Ectodermal cell (in vitro differentiated cells): ENCODE measurements around the gene SELENOM.

ENCODE experiments used
- H3K27ac ChIP-seq: 2 replicates; pipeline ENCODE4 v1.7.0; 2013; ENCODE audit warnings: mild to moderate bottlenecking, low read depth, low read length; ENCODE audit not compliant: insufficient read depth, poor library complexity, severe bottlenecking
- H3K27me3 ChIP-seq: 2 replicates; pipeline ENCODE4 v1.7.0; 2013; ENCODE audit warnings: mild to moderate bottlenecking, low read length; ENCODE audit not compliant: insufficient read depth, control insufficient read depth, poor library complexity, severe bottlenecking
- H3K36me3 ChIP-seq: one replicate; pipeline ENCODE4 v1.7.0; 2013; ENCODE audit warnings: low read length; ENCODE audit not compliant: control insufficient read depth, insufficient read depth
- H3K4me1 ChIP-seq: one replicate; pipeline ENCODE4 v1.7.0; 2013; ENCODE audit warnings: low read length; ENCODE audit not compliant: control insufficient read depth, insufficient read depth
- H3K4me3 ChIP-seq: 2 replicates; pipeline ENCODE4 v1.7.0; 2013; ENCODE audit warnings: low read depth, low read length, control low read depth; ENCODE audit not compliant: insufficient read depth
- H3K9me3 ChIP-seq: 2 replicates; pipeline ENCODE4 v1.7.0; 2013; ENCODE audit warnings: mild to moderate bottlenecking, low read length, moderate library complexity; ENCODE audit not compliant: control insufficient read depth
- WGBS, 2 experiments: methylation state at CpG; one replicate each; pipeline ENCODE4 v1.1.7; 2013; ENCODE audit warnings: missing lambda C conversion rate in 2 of 2; 5-methylcytosine and 5-hydroxymethylcytosine counted together

SELENOM gene

GRCh38 chr22:31107894-31108218 lies 488 bp upstream of the SELENOM start:
- Histone ChIP-seq H3K27me3 (peaks cover 30% of the 10 kb centered on the region), H3K27ac (no peak overlapping the region), H3K36me3 (no peaks in the 10 kb centered on the region), H3K4me1 (peaks cover 3% of the 10 kb centered on the region), H3K4me3 (peak overlapping the region; percentile 47), H3K9me3 (no peaks in the 10 kb centered on the region)
- 13% methylated on average over 5 of the region's 5 CpGs for WGBS, 2 experiments

DNA sequence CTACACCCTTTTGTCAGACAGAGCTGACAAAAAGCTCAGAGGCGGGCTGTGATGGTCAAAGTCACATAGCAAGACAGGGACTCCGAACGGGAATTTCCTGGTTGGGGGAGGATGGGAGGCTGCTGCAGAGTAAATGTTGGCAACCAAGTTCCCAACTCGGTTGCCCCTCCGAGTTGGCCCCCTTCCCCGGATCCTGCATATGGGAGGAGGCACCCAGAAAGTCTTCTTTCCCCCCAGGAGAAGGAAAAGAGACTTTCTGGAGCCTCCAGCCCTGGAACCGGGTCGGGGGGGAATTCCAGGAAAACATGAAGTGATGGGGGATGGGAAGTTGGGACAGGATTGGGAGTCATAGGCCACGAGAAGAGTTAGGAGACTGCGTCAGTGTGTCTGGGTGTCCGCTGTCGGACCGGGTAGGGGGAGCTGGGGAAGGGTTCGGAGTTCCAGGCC lies 614 bp downstream of the SELENOM start:
- Histone ChIP-seq H3K27me3 (peaks cover 30% of the 10 kb centered on the region), H3K27ac (no peak overlapping the region), H3K9me3 (no peaks in the 10 kb centered on the region), H3K4me1 (peaks cover 3% of the 10 kb centered on the region), H3K36me3 (no peaks in the 10 kb centered on the region), H3K4me3 (peak overlapping the region; percentile 47)
- WGBS, 2 experiments: 56% methylated on average over 14 of the region's 14 CpGs

DNA sequence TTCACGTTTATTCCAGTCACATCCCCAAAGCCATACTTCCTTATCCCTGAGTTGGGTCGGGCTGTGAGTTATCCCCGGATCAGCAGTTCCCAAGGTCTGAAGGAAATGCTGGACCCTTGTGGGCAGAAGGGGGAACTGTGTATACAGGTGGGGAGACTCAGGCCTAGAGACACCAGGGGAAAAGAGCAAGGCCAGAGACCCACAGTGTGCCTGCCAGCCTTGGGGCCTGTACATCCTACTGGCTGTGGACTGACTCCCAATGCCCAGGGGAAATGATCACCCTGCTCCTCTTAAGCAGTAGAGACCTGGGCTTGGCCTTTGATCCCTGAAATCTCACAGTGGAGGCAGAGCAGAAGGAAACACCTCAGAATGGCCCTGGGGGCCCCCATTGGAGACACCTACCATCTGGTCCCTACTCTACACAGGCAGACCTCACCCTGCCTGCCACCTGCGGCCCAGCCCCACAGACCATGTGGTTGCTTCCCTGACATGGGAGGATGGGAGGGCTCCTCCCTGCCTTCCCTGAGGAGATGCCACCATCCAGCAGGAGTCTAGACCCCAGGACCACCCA lies 1.3 kb downstream of the SELENOM start:
- H3K27ac ChIP-seq: no peak overlapping the region
- H3K9me3 ChIP-seq: no peaks in the 10 kb centered on the region
- H3K27me3 ChIP-seq: peaks cover 30% of the 10 kb centered on the region
- peaks cover 3% of the 10 kb centered on the region for H3K4me1 ChIP-seq
- no peak overlapping the region for H3K4me3 ChIP-seq
- no peaks in the 10 kb centered on the region for H3K36me3 ChIP-seq
- WGBS, 2 experiments: 78 to 80% methylated on average over 4 of the region's 4 CpGs

DNA sequence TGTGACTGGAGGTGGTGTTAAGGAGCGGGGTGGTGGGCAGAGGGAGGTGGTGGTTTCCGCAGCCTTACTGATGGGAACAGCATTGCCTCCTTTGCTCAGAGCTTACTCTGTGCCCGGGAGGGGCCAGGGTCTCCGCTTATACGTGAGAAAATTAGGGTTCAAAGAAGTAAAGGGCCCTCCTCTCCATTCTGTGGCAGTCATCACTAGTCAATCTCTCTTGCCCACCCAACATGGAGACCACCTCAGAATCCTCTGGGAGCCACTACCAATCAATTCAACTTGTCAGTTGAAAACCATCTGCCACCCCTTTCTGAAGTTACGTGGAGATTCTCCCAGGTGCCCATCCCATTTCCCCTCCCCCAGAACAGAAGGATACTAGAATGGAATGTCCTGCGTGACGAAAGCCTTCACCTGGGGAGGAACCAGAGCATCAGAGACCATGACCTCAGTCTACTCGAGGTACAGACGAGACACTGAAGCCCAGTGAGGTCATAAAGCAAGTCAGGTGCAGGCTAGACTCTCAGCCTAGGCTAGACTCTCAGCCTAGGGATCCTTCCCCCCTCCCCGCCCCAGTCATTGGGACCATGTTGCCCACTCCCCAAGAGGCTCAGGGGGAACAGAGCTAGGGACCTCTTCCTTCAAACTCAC lies 2.0 kb downstream of the SELENOM start:
- H3K27ac ChIP-seq: no peak overlapping the region
- H3K9me3 ChIP-seq: no peaks in the 10 kb centered on the region
- no peaks in the 10 kb centered on the region for H3K36me3 ChIP-seq
- H3K4me1 ChIP-seq: peaks cover 3% of the 10 kb centered on the region
- no peak overlapping the region for H3K4me3 ChIP-seq
- H3K27me3 ChIP-seq: peaks cover 30% of the 10 kb centered on the region
- 74 to 77% methylated on average over 11 of the region's 11 CpGs for WGBS, 2 experiments

GRCh38 chr22:31104869-31105268 lies 2.5 kb downstream of the SELENOM start:
- Histone ChIP-seq H3K4me1 (peaks cover 3% of the 10 kb centered on the region), H3K27me3 (peaks cover 30% of the 10 kb centered on the region), H3K36me3 (no peaks in the 10 kb centered on the region), H3K9me3 (no peaks in the 10 kb centered on the region), H3K4me3 (no peak overlapping the region), H3K27ac (no peak overlapping the region)
- 23 to 24% methylated on average over 35 of the region's 35 CpGs for WGBS, 2 experiments

- Histone ChIP-seq H3K9me3 (no peaks in the 10 kb centered on the region), H3K4me3 (no peak overlapping the region), H3K4me1 (peaks cover 3% of the 10 kb centered on the region), H3K36me3 (no peaks in the 10 kb centered on the region), H3K27ac (no peak overlapping the region), H3K27me3 (peaks cover 30% of the 10 kb centered on the region)
- WGBS, 2 experiments: 91 to 95% methylated on average over 33 of the region's 33 CpGs
Observed at GRCh38 chr22:31103899-31104694, 3.3 kb downstream of the SELENOM start.

GRCh38 chr22:31103111-31103510 lies 4.3 kb downstream of the SELENOM start:
- Histone ChIP-seq H3K27me3 (peaks cover 30% of the 10 kb centered on the region), H3K4me1 (peaks cover 3% of the 10 kb centered on the region), H3K36me3 (no peaks in the 10 kb centered on the region), H3K27ac (no peak overlapping the region), H3K4me3 (no peak overlapping the region), H3K9me3 (no peaks in the 10 kb centered on the region)
- 90% methylated on average over 2 of the region's 2 CpGs for WGBS, 2 experiments

DNA sequence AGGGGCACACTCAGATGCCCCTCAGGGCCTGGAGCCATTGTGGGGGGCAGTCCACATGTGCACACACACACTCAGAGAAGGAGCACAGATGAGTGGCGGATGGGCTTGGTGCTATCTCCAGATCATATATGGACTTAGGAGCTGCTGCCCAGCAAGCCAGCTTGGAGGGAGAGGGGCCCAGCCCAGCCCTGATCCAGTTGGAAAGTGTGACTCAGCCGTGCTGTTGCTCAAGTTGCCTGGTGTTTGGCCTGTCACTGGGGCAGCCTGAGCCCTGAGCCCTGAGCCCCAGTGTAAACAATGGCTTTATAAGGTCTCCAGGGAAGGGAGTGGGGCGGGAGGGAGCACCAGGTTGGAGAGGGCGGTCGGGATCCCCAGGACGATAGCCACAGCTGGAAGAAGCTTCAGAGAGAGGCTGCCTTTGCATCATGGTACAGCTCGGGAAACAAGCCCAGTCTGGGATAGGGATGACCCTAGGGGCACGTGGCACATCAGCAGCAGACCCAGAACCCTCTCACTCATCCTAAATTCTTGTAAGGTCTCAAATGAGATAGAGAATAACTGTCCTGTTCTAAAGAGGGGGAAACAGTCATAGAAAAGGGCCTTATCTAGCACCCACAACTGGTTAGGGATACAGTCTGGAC lies 4.8 kb downstream of the SELENOM start:
- no peaks in the 10 kb centered on the region for H3K4me1 ChIP-seq
- no peak overlapping the region for H3K27ac ChIP-seq
- no peak overlapping the region for H3K4me3 ChIP-seq
- H3K36me3 ChIP-seq: no peaks in the 10 kb centered on the region
- H3K27me3 ChIP-seq: peaks cover 24% of the 10 kb centered on the region
- H3K9me3 ChIP-seq: no peaks in the 10 kb centered on the region
- WGBS, 2 experiments: 81 to 87% methylated on average over 8 of the region's 8 CpGs

DNA sequence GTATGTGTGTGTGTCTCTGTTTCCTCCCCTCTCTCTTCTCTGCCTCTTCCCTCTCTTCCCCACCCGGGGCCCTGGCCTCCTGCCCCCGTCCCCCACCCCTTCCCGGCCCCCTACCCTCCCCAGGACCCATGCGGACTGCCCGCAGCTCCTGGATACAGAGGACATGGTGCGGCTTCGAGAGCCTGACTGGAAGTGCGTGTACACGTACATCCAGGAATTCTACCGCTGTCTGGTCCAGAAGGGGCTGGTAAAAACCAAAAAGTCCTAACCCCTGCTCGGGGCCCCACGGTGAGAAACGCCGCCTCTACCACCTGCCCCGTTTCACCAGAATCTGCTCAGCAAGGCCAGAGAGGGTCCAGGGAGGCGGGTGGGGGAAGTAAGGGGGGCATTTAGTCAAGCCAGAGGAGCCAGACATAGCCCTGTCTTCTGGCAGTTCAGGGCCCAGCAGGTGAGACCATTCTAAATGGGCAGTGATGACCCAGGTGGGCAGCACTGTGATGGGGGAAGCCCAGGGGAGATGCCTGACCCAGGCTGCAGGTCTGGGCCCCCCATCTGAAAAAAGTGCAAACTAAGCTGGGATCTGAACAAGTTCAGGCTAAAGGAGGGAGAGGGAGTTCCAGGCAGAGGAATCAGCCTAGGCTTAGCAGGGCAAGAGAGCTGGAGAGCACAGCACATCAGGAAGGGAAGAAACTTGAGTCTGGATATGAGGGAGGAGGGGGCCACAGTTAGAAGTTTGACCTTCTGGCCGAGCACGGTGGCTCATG lies 6.4 kb downstream of the SELENOM start:
- Histone ChIP-seq H3K27ac (no peak overlapping the region), H3K4me3 (no peak overlapping the region), H3K36me3 (no peaks in the 10 kb centered on the region), H3K27me3 (peaks cover 10% of the 10 kb centered on the region), H3K4me1 (no peaks in the 10 kb centered on the region), H3K9me3 (no peaks in the 10 kb centered on the region)
- 95% methylated on average over 16 to 18 of the region's 18 CpGs for WGBS, 2 experiments
